Lower leg skin (tissue), 3 donors: ENCODE data around the gene MED19.

ENCODE experiments used
- POLR2A ChIP-seq, 2 donors: fragments of 450-650 bp; IDR thresholded peaks; one replicate each; pipeline ENCODE4 v1.6.1; 2016 to 2017; ENCODE audit warnings: antibody characterized with exemption in 2 of 2, mild to moderate bottlenecking in 1 of 2, moderate library complexity in 1 of 2
- TF ChIP-seq, protein P1 (sequence below), 3 donors: fragments of 450-650 bp; IDR thresholded peaks; one replicate each; pipeline ENCODE4 v1.5.1; 2016; ENCODE audit warnings: antibody characterized with exemption in 3 of 3, mild to moderate bottlenecking in 3 of 3, moderate library complexity in 2 of 3

DNA sequence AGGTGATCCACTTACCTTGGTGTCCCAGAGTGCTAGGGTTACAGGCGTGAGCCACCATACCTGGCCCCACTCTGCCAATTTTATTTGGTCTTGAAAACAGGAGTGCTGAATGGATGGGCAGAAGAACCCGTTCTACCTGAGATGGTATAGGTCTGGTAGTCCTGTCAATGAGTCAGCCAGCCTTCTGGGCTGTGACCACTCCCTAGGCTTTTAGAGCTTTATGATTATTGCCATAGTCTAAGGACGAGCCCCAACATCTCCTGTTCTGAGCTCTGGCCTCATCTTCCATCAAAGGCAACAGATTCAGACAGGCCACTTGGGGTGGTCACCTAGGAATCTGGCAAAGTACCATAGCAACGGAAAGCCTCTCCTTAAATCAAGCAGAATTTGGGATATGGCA, 32.6 kb downstream of the MED19 start:
- no peak for TF ChIP-seq POLR2A (IDR thresholded peaks at IDR 0.05)
- TF ChIP-seq, protein P1, sequence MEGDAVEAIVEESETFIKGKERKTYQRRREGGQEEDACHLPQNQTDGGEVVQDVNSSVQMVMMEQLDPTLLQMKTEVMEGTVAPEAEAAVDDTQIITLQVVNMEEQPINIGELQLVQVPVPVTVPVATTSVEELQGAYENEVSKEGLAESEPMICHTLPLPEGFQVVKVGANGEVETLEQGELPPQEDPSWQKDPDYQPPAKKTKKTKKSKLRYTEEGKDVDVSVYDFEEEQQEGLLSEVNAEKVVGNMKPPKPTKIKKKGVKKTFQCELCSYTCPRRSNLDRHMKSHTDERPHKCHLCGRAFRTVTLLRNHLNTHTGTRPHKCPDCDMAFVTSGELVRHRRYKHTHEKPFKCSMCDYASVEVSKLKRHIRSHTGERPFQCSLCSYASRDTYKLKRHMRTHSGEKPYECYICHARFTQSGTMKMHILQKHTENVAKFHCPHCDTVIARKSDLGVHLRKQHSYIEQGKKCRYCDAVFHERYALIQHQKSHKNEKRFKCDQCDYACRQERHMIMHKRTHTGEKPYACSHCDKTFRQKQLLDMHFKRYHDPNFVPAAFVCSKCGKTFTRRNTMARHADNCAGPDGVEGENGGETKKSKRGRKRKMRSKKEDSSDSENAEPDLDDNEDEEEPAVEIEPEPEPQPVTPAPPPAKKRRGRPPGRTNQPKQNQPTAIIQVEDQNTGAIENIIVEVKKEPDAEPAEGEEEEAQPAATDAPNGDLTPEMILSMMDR (IDR thresholded peaks at IDR 0.05): no peak
